Measurements from ENCODE around the gene KRT72. TPM values are rescaled to one million over a fixed set of nuclear protein-coding genes. Genes with fewer than 3 reads are reported as not detected.

KRT72 gene
- total RNA-seq, 4 donors from 2014 or later = not detected

DNA sequence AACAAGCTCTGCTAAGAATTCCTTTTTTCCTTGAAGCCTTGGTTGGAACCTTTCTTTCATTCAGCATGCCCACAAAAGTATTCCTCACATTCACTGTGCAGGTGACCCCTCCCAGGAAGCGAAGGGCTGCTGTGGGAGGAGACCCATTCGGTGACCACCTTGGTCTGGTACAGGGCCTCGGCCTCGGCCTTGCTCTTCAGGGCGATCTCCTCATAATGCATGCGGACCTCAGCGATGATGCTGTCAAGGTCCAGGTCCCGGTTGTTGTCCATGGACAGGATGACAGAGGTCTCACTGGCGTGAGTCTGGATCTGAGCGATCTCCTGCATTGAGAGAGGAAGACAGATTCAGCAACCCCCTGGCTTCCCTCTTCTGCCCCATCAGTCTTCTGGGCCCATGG, 30.8 kb downstream of the KRT72 start:
- Histone ChIP-seq H3K4me3 (no peak overlapping the region), H3K36me3 (no peaks in the 10 kb centered on the region), H3K27ac (no peak overlapping the region), H3K4me1 (no peaks in the 10 kb centered on the region), H3K27me3 (peaks cover 0 to 1% (median 0%) of the 10 kb centered on the region in 3 donors), H3K9me3 (no peaks in the 10 kb centered on the region)
- ATAC-seq = no peak
- in situ Hi-C loops (cut with MboI; ENCODE audit: low sequenced_read_pairs in 4 of 4) (no loop called here), intact Hi-C loops (cut with DNase I; ENCODE audit: low total_unique reads) (no loop called here)
- no peak for DNase-seq
- TF ChIP-seq POLR2A (IDR thresholded peaks at IDR 0.05) = no peak
- TF ChIP-seq, protein P1, sequence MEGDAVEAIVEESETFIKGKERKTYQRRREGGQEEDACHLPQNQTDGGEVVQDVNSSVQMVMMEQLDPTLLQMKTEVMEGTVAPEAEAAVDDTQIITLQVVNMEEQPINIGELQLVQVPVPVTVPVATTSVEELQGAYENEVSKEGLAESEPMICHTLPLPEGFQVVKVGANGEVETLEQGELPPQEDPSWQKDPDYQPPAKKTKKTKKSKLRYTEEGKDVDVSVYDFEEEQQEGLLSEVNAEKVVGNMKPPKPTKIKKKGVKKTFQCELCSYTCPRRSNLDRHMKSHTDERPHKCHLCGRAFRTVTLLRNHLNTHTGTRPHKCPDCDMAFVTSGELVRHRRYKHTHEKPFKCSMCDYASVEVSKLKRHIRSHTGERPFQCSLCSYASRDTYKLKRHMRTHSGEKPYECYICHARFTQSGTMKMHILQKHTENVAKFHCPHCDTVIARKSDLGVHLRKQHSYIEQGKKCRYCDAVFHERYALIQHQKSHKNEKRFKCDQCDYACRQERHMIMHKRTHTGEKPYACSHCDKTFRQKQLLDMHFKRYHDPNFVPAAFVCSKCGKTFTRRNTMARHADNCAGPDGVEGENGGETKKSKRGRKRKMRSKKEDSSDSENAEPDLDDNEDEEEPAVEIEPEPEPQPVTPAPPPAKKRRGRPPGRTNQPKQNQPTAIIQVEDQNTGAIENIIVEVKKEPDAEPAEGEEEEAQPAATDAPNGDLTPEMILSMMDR (IDR thresholded peaks at IDR 0.05 in 4 of 5, conservative IDR thresholded peaks at IDR 0.05 in 1 of 5) = no peak

- Histone ChIP-seq H3K9me3 (no peaks in the 10 kb centered on the region), H3K4me3 (no peak overlapping the region), H3K27ac (no peak overlapping the region), H3K36me3 (no peaks in the 10 kb centered on the region), H3K4me1 (no peaks in the 10 kb centered on the region), H3K27me3 (peaks cover 0 to 2% (median 2%) of the 10 kb centered on the region in 3 donors)
- TF ChIP-seq, protein P1 (IDR thresholded peaks at IDR 0.05 in 4 of 5, conservative IDR thresholded peaks at IDR 0.05 in 1 of 5) = no peak
- TF ChIP-seq POLR2A (IDR thresholded peaks at IDR 0.05) = no peak
- no peak for DNase-seq
- no peak for ATAC-seq
- in situ Hi-C loops (cut with MboI; ENCODE audit: low sequenced_read_pairs in 4 of 4) (no loop called here), intact Hi-C loops (cut with DNase I; ENCODE audit: low total_unique reads) (no loop called here)
These were observed 33.2 kb downstream of the KRT72 start for GRCh38 chr12:52568111-52568510.

DNA sequence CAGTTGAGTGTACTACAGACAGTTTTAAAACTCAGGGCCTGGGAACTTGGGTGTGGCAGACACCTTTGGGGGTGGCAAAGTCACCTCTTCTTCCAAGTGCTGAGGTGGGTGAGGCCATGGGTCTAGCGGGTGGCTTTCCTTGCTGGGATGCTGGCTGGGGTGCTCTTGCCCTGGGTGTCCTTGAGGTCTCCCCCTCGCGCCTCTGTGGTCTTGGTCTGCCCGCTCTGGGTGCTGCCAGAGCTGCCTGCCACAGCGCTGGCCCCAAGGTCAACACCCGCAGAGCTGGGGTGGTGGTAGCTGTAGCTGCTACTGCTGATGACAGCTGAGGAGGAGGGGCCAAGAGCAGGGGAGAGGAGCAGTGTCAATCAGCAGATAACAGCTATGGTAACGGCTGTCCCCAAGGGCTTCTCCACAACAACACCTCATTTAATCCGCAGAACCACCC, 34.4 kb downstream of the KRT72 start:
- in situ Hi-C loops (cut with MboI; ENCODE audit: low sequenced_read_pairs in 4 of 4) = no loop called here
- DNase-seq (no peak), ATAC-seq (no peak)
- H3K27ac ChIP-seq = no peak overlapping the region
- peaks cover 0 to 2% (median 2%) of the 10 kb centered on the region in 3 donors for H3K27me3 ChIP-seq
- TF ChIP-seq POLR2A (IDR thresholded peaks at IDR 0.05) = no peak
- TF ChIP-seq, protein P1 (IDR thresholded peaks at IDR 0.05 in 4 of 5, conservative IDR thresholded peaks at IDR 0.05 in 1 of 5) = no peak
- H3K9me3 ChIP-seq = no peaks in the 10 kb centered on the region
- no peaks in the 10 kb centered on the region for H3K36me3 ChIP-seq
- H3K4me3 ChIP-seq = no peak overlapping the region
- H3K4me1 ChIP-seq = no peaks in the 10 kb centered on the region
- intact Hi-C loops (cut with DNase I; ENCODE audit: low total_unique reads) = no loop called here

DNA sequence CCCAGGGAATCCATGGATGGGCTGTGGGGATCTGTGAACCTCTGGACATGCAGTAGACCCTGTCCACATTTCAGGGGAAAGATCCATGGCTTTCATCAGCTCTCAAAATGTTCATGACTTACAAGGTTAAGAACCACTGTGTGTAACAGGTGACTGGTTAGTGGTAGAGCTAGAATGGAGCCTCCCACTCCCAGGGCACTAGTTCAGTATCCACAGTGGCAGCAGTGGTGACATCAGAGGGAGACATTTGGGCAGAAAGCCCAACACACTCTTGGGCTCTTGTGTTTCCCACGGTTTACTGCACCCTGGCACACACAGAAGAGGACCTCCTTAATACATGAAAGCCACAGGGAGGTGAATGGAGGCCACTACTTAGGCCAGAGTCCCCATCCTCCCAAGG, 36.7 kb downstream of the KRT72 start:
- DNase-seq = no peak
- Histone ChIP-seq H3K27ac (no peak overlapping the region), H3K27me3 (peaks cover 0 to 2% (median 2%) of the 10 kb centered on the region in 3 donors), H3K4me1 (no peaks in the 10 kb centered on the region), H3K36me3 (no peaks in the 10 kb centered on the region), H3K4me3 (no peak overlapping the region), H3K9me3 (no peaks in the 10 kb centered on the region)
- in situ Hi-C loops (cut with MboI; ENCODE audit: low sequenced_read_pairs in 4 of 4) = no loop called here
- intact Hi-C loops (cut with DNase I; ENCODE audit: low total_unique reads) = no loop called here
- no peak for TF ChIP-seq POLR2A (IDR thresholded peaks at IDR 0.05)
- no peak for ATAC-seq

- ATAC-seq = no peak
- H3K4me1 ChIP-seq = no peaks in the 10 kb centered on the region
- H3K4me3 ChIP-seq = no peak overlapping the region
- in situ Hi-C loops (cut with MboI; ENCODE audit: low sequenced_read_pairs in 4 of 4) (no loop called here), intact Hi-C loops (cut with DNase I; ENCODE audit: low total_unique reads) (no loop called here)
- H3K9me3 ChIP-seq = no peaks in the 10 kb centered on the region
- TF ChIP-seq POLR2A (IDR thresholded peaks at IDR 0.05) = no peak
- TF ChIP-seq, protein P1 (IDR thresholded peaks at IDR 0.05 in 4 of 5, conservative IDR thresholded peaks at IDR 0.05 in 1 of 5) = no peak
- no peak for DNase-seq
- H3K27ac ChIP-seq = no peak overlapping the region
- no peaks in the 10 kb centered on the region for H3K36me3 ChIP-seq
- peaks cover 0 to 5% (median 2%) of the 10 kb centered on the region in 3 donors for H3K27me3 ChIP-seq
These were observed 39.3 kb downstream of the KRT72 start for GRCh38 chr12:52561880-52562449.
